GM10847 (cell line): ENCODE results near the gene MBD5.

Experiments used
- POLR2A ChIP-seq: IDR thresholded peaks from 2 replicates; pipeline ENCODE4 v1.6.1; 2011; ENCODE audit not compliant: insufficient read length; ENCODE audit errors: extremely low read depth

MBD5 gene

DNA sequence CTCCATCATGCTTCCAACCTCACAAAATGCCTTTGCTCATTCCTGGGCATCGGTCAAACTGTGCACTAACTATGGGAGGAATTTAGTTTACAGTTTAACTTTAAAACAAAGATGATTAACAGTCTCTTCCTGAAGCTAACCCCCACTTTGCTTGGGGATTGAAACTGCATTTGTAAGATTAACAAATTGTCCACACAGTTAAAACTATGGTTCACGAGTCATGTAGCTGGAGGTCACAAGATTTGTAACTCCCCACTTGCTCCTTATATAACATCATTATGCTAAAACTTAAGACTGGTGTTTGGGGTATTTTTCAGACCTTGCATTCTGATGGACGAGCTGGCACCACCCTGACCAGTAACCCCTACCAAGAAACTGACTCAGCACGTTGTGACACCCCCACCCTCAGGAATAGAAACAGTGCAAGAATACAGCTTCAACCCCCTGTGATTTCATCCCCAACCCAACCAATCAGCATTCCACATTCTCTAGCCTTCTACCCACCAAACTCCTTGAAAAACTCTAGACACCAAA, 252.3 kb downstream of the MBD5 start:
- no peak for TF ChIP-seq POLR2A

DNA sequence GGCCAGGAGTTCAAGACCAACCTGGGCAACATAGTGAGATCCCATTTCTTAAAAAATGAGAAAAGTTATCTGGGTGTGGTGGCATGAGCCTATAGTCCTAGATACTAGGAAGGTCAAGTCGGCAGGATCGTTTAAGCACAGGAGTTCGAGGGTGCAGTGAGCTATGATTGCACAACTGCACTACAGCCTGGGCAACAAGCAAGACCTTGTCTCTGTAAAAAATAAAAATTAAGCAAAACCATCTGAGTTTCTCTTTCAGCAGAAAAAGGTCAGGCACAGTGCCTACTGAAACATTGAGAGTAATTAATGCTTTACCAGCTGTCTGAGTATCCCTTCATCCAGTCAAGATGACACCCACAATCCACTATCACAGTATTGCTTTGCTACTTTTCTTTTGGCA, 258.3 kb downstream of the MBD5 start:
- TF ChIP-seq POLR2A = no peak

DNA sequence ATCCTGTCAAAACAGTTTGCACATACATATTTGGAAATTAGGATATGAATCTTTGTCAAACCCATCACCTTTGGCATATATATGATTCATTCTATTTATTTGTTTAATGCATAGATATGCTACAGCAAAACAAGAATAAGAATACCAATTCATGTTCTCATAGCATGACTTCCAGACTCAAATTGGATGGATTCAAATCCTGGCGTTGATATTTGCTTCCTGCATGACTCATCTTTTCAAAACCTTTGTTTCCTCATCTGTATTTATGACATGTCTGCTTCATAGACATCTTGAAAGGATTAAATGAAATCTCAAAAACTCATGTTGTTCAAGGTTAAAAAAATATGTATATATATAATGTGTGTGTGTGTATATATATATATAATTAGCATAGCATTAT, 261.3 kb downstream of the MBD5 start:
- TF ChIP-seq POLR2A = no peak

DNA sequence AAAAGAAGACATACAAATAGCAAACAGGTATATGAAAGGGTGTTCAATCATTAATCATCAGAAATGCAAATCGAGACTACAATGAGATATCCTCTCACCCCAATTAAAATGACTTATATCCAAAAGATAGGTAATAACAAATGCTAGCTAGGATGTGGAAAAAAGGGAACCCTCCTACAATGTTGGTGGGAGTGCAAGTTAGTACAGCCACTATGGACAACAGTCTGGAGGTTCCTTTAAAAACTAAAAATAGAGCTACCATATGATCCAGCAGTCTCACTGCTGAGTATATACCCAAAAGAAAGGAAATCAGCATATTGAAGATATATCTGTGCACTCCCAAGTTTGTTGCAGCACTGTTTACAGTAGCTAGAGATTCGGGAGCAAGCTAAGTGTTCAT, 271.5 kb downstream of the MBD5 start:
- no peak for TF ChIP-seq POLR2A

DNA sequence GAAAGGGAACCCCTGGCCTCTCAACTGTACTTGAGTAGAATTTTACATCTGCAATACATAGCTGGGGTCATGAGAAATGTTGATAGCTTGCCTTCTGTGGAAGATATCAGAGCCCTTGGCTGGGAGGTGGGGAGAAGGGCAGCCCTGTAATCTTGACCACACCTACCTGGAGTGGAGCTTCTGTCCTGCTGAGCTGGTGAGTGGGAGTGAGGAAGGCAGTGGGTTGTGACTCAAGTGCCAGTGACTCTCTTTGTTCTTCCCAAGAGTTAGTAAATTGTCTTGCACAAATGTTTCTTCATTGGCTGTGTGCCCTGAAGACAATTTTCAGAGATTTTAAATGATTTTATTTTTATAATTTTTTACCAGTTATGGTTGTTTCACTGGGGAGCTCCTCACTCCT, 277.3 kb downstream of the MBD5 start:
- no peak for TF ChIP-seq POLR2A

DNA sequence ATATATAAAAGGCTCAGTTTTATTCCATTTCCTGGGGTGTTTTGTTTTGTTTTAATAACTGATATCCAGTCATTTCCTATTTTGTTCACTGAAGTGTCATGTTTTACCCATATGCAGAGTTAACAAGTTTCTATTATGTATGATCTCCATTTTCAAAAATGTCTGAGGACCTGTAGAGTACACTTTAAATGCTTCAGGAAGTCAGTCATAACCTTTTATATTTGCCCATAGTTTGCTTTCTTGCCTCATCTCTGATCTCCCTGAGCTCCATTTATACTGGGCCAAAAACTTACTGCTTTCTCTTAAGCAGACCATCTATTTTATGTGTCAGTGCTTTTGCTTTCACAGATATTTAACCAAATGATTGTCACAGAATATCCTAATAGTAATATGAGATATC, 278.7 kb downstream of the MBD5 start:
- no peak for TF ChIP-seq POLR2A

DNA sequence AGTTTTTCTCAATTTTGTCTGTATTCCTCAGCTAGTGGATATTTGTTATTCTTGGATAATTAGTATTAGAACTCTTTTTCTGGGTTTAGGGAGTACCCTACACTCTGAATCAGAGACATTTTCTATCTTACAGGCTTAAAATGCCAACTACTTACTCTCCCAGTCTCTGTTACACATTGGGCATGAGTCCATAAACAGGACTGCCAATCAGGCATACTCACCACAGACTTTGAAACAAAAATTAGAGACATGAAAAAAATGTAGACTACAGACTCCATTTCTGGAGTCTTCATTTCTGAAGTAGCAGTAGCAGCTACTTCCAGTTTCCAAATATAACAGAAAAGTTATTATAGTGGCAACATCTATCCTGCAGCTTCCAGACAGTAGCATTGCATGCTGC, 279.7 kb downstream of the MBD5 start:
- TF ChIP-seq POLR2A = no peak

DNA sequence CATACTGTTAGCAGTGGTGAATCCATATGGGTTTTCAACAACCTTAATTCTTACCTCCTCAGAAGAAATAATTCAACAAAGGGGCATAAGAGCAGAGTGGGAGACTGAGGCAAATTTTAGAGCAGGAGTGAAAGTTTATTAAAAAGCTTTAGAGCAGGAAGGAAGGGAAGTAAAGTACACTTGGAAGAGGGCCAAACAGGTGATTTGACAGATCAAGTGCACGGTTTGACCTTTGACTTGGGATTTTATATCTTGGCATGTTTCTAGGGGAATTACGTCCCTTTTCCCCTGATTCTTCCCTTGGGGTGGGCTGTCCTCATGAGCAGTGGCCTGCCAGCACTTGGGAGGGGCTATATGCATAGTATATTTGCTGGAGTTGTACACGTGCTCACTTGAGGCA, 280.5 kb downstream of the MBD5 start:
- TF ChIP-seq POLR2A = no peak

DNA sequence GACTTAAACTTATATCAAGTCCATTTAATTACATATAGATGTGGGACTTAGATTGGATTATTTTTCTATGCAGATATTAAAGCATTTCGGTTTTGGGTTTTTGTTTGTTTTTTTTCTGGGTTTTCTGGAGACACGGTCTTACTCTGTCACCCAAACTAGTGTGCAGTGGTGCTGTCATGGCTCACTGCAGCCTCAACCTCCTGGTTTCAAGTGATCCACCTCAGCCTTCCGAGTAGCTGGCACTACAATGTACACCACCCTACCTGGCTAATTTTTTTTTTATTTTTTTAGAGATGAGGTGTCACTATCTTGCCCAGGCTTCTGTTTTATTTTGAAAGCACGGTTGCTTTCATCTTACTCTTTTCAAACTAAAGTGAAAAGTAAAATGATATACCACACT, 281.6 kb downstream of the MBD5 start:
- TF ChIP-seq POLR2A = no peak

DNA sequence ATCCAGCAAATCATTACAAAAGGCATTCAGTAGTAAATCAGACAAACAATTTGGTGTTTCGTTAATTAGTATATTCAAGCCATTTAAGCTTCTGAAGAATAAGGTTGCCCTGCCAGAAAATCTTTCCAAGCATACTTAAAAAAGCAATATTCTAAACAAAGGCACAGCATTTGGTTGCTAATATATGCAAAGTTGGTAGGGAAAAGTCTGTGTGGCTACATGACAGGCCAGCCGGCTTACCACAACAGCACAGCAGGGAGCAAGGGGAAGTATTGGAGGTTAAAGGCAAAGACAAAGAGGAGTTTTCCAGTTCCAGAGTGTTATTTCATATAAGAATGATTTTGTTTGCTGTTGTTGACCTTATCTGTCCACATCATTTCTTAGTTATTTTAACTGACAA, 282.3 kb downstream of the MBD5 start:
- no peak for TF ChIP-seq POLR2A

DNA sequence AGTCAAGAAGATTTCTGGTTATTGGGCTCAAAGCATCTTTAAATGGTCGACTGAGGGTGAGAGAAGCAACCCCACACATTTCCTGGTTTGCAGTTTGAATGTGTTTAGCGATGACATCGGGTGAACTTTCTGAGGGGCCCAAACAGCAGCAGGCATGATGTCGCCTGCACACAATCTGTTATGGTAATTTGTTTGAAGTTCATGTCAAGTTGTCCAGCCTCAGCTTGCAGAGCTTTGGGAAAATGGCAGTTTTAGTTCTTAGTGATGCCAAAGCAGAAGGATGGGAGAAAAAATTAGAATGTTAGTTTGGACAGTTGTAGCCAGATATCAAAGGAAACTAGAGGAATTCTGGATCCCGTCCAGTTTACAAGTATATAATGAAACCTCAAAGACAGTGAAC, 284.6 kb downstream of the MBD5 start:
- TF ChIP-seq POLR2A = no peak

DNA sequence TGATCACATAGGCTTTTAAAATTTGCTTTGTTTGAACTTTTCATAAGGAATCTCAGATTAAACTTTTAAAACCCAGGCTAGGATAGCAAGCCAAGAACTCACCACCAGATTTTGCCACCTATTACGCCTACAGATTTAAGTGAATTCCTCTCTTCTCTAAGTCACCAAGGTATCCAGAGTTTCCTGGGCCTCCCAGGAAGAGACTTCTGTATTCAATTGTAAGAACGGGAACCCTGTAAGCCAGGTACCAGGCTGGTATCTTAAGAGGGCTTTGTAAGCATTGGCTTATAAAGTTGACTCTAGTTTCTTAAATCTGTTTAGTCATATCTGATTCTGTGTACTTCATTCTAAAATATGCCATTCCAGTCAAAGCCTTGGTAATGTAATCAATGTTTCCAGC, 285.1 kb downstream of the MBD5 start:
- TF ChIP-seq POLR2A = no peak

DNA sequence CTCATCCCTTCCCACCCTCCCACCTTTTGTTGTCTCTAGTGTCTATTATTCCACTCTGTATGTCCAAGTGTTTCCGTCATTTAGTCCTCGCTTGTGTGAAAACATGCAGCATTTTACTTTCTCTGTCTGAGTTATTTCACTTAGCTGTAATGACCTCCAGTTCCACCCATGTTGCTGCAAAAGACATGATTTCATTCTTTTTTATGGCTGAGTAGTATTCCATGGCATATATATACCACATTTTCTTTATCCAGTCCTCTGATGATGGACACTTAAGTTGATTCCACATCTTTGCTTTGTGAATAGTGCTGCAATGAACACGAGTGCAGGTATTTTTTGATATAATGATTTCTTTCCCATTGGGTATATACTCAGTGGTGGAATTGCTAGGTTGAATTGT, 296.7 kb downstream of the MBD5 start:
- TF ChIP-seq POLR2A = no peak

DNA sequence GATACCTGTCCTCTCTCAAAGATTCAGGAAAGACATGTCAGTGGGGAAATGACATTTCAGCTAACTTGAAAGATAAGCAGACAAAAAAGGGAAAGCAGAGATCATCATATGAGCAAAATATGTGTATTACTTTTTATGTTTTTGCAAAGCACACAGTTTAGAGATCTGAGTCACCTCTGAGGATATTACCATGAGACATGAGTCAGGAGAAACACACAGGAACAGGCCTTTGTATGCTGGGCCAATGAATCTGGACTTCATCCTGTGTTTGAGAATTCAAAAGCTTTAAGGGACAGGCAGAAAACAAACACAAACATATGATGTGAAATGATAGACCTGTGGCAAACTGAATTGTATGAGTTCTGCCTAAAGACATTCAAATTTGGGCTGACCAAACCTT, 317.6 kb downstream of the MBD5 start:
- no peak for TF ChIP-seq POLR2A

DNA sequence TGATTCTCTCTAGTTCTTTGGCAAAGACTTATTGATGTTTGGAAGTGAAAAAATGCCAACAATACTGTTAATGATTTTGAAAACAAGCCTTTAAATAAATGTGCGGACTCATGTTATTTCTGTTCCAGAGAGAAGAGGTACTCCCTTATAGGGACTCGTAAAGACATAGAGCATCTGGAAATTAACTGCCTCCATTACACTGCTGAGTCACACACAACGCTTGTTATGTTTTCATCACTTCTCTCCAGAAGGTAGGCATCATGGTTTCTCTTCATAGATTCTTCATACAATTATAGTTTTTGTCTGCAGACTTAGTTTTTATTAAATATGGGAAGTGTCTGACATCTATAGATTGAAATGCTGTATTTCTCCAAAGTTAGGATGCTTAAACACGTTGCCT, 321.2 kb downstream of the MBD5 start:
- no peak for TF ChIP-seq POLR2A

DNA sequence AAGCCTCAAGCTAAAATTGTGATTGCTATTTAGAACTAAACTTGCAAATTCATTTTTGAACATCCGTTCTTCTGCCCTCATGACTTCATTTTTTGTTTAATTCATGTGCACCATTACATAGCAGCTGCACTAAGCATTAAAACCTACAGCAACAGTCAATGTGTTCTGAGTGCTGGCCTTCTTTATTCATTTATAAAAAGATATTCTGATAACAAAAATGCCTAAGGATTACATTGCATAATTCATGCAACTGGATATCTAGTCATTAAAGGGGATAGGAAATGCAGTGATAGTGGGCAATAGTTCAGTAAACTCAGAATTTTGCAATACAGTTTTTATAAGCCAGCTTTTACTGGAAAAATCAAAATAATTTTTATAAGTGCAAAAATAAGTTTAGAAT, 329.3 kb downstream of the MBD5 start:
- TF ChIP-seq POLR2A = no peak

DNA sequence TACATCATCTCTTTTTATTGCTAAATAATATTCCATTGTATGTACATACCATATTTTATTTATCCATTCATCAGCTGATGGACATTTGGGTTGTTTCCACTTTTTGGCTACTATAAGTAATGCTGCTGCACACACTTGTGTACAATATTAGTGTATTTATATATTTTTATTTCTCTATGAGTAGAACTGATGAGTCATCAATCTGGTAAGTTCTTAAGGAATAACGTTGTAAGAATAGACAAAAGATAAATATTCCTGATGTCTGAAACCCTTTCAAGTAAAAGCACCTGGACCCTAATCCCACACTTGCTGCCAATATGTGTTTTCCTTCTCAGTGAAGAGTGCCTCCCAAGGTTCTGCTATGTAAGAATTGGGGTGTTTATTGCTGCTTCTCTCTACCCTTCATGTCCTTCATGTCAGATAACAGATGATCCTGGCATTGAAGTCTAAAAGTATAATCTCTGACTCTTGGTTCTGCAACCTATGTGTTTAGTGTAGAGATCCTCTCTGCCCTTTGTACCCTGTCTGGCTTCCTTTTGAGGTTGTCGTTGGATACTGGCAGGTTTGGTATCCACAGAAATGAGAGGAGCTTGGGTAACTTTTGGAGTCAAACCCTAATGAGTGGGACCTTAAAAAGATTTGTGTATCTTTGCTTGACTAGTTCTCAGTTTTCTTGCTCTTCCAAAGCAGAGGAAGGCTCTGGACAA, 330.7 kb downstream of the MBD5 start:
- TF ChIP-seq POLR2A = no peak
